Activated CD8-positive, alpha-beta memory T cell treated with anti-CD3 and anti-CD28 coated beads for 24 hours (primary cell): ENCODE measurements around the gene AGPAT4.

Experiments
- DNase-seq: peaks from one replicate; pipeline ENCODE4 v3.0.0-alpha.2; 2020

AGPAT4 gene

DNA sequence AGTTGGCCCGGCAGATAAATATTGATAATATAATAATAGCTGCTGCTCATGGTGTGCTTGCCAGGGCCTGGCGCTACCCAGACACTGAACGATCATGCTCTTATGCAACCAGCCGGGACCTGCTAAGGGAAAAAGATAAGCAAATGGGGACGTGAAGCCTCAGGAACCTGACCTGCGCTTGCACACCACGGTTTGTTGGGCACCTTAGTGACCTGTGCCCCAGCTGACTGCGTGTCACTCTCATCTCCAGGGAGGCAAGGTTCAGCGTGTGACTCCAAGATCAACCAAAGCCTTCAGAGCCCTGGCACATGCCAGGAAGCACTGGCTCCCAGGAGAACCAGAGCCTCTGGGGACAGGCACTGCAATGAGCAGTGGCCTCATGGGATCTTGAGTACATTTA is 111.1 kb downstream of the AGPAT4 start:
- DNase-seq, result no peak

- DNase-seq, result no peak
These were observed 111.8 kb downstream of the AGPAT4 start for GRCh38 chr6:161161889-161162624.

GRCh38 chr6:161161121-161161520 is 112.7 kb downstream of the AGPAT4 start:
- DNase-seq, result no peak

- DNase-seq, result no peak
These were observed 119.0 kb downstream of the AGPAT4 start for GRCh38 chr6:161154796-161155335.

DNA sequence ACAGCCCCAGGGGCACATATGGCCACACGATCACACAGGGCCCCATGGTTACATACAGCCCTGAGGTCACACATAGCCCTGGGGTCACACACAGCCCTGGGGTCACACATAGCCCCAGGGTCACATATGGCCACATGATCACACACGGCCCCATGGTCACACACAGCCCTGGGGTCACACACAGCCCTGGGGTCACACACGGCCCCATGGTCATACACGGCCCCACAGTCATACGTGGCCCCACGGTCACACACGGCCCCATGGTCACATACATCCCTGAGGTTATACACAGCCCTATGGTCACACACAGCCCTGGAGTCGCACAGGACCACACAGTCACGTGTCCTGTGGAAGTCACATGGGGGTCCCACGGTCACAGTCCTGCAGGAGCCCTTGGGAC is 120.1 kb downstream of the AGPAT4 start:
- DNase-seq, result no peak

DNA sequence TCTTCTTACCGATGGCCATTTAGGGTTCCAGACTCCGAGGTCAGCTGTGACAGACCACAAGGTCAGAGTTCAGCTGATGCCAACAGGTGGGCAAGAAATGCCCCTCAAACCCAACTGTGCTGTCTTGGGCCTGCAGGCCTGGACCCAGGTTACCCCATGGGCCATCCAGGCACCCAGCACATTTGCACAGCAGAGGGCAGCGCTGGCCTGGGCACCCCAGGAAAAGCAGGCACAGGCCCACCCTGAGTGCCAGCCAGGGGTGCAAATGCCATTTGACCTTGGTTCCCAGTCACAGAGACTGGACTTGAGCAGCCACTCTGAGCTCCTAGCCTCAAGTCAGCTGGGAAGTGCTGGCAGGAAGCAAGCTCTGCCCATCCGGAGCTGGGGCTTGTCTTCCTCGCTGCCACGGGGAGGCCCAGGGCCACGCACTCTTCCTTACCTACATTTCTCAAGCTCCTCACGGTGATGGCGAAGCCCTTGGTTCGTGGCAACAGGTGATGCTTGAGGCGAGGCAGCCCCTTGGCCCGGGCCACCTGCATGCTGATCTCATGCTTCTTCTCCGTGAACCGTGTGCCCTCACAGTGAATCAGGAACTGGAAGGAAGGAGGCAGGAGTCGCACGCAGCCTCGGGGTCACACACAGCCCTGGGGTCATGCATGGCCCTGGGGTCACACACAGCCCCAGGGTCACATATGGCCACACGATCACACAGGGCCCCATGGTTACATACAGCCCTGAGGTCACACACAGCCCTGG is 120.8 kb downstream of the AGPAT4 start:
- DNase-seq, result no peak

DNA sequence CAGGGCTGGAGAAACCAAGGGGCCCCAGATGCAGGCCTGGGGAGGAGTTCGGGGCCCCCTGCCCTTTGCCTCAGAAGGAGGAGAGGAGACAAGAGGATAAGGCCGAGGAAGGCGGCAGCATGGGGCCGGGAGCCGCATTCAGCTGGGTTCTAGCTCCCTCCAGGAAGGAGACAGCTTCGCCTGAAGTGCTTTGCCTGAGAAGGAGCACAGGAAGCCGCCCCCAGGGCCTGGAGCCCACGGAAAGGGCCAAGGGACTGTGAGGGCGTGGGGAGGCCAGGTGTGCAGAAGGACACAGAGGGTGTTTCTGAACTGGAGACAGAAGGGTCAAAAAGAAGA is 121.4 kb downstream of the AGPAT4 start:
- DNase-seq, result no peak

- no peak for DNase-seq
These were observed 122.0 kb downstream of the AGPAT4 start for GRCh38 chr6:161151660-161152526.

DNA sequence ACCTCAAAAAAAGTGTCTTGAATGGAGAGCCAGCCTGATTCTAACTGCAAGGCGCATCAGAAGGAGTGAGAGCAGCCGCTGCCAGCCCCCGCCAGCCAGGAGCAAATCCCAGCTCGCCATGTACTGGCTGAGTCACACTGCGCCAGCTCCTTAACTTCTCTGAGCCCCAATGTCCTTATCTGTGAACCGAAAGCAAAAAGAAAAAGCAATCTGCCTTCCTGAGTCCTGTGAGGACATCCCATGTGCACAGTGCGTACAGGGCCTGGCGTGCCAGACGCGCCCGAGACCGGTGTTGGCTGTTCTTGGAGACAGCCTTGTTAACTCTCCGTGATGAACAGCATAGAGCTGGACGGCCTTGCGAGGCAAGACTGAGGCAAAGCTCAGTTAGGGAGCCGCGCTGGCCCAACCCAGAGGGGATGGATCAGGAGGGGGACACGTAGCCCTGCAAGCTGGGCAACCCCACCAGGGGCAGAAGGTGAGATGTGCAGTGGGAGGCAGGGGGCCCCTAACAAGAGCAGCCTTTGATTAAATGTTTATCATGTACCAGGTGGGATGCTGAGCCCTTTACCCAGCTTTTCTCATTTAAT is 122.7 kb downstream of the AGPAT4 start:
- DNase-seq, result no peak

DNA sequence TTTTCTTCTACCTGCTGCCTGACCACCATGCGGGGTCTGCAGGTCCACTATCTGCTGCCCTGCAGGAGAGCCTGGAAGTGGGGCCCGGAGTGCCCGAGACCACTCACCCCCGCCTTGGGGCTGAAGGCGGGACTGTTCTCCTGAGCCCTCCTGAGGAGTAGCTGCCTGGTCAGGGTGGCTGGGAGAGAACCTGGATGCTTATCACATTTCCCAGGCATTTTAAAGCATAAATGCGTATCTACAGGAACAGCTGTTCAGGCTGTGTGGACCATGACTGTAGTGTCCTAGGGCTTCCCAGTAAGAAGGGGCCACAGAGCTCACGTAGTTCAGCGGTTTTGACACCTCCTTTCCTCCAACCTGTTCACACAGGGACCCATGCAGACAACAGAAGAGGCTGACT is 123.3 kb downstream of the AGPAT4 start:
- DNase-seq, result no peak

DNA sequence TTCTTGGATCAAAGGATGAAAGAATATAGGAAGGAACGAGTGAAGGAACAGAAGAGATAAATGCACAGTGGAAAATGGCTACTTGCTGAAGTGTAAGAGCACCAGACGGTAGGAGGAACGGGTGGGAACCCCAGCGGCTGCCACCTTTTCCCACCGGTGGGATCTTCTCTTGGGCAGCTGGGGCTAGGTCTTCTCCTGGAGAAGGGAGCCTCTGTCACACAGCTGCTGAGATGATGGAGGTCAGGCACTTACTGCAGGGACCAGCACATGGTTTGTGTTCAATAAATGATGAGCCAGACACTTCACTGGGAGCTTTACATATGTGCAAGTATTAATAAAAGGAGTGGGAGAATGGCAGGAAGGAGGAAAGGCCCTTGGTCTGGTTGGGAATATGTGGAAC is 123.7 kb downstream of the AGPAT4 start:
- no peak for DNase-seq

DNA sequence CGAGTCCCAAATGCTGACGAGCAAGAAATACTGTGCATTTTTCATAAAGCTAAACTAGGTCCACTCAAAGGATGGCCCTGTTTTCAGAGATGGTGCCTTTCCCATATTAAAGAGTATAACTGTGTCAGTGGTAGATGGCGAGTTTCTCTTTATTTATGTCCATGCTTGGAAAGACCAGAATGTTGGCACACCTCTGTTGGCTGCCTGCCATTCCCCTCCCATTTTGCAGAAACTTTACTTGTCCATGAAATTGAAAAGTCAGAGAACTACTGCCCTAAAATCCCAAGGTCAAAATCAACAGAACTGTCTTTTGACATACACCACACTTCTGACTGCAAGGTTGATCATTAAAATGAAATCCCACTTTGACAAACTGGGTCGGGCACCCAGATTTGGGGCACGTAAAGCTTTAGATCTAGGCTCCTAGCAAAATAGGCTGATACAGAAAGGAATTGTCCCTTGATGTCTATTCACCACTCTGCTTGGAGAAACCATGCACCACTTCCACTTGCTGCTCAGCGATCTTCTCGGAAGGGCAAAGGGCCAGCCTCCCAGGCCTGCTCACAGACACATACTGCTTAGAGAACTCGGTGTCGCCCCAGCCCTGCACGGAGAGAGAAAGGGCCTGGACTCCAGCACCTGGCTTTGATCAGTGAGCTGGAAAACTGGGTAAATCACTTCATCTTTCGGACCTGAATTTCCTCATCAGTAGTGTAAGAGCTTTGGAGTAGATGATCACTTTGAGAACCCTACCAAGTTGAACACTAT is 130.0 kb downstream of the AGPAT4 start:
- DNase-seq, result peak; percentile 37

- peak; percentile 24 for DNase-seq
These were observed 130.9 kb downstream of the AGPAT4 start for GRCh38 chr6:161142957-161143296.

- DNase-seq, result no peak
These were observed 132.7 kb downstream of the AGPAT4 start for GRCh38 chr6:161141173-161141572.

DNA sequence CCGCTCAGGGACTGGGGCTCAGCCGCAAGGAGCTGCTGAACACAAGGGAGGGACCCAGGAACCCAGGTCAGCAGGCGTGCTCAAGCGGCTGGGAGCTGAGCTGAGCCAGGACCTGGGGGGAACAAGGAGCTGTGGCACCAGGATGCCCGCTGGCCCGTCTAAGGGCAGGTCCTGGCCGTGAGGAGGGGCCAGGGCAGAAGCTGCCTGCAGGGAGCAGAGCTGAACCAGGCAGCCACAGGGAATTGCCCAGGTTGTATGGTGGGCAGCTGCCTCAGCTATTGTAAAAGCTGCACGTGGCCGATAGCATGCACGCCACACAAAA is 133.3 kb downstream of the AGPAT4 start:
- no peak for DNase-seq

GRCh38 chr6:161139766-161140553 is 133.9 kb downstream of the AGPAT4 start:
- DNase-seq, result peak; percentile 50

DNA sequence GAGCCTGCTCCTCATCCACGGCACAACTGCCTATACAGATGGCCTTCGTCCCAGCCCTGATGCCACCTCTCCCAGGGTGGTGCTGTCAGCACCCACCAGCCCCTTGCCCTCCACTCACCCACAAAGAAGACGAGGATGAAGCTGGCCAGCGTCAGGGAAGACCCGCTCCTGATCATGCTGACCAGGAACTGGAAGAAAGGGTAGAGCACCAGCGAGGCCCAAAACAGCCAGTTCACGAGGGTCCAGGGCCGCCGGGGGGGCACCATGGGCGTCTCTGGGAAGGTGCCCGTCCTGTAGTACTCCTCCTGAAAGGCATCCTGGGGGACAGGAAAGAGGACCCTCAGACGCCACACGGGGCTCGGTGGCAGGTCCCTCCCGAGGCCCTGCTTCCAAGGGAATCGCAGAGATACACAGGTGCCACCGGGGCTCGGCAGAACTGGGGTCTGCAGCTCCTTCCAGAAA is 134.5 kb downstream of the AGPAT4 start:
- no peak for DNase-seq

DNA sequence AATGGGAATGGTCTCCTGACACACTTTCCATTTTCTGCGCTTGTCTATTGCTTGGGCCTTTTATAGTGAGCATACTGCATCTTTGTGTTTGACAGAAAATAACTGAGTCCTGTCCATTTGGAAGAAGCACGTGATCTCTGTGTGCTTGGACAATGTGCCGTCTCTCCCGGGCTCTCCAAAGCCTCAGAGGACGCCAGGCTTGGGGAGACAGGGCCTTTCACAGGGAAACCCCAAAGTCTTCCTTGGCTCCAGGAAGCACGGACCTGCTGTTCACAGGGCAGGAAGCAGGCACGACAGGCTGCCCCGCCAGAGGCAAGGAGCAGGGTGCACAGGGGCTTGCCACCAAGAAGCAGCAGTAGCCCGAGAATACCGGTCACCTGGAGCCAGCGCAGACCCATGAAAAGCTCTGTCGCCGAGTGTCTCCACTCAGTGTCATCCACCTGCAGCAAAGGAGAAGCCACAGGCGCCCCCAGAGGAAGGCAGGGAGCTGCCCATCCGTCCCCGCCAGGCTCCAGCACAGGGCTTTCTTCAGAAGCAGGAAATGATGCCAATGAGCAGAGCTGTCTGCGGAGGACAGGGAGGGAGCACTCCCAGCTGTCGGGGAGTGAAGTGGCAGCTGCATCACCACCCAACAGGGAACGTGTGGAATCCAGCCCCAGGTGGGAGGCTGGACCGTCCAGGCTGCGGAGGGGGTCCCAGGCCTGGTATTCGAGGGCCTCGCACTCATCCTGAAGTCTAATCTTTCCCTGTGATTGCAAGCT is 135.1 kb downstream of the AGPAT4 start:
- DNase-seq, result peak; percentile 47

DNA sequence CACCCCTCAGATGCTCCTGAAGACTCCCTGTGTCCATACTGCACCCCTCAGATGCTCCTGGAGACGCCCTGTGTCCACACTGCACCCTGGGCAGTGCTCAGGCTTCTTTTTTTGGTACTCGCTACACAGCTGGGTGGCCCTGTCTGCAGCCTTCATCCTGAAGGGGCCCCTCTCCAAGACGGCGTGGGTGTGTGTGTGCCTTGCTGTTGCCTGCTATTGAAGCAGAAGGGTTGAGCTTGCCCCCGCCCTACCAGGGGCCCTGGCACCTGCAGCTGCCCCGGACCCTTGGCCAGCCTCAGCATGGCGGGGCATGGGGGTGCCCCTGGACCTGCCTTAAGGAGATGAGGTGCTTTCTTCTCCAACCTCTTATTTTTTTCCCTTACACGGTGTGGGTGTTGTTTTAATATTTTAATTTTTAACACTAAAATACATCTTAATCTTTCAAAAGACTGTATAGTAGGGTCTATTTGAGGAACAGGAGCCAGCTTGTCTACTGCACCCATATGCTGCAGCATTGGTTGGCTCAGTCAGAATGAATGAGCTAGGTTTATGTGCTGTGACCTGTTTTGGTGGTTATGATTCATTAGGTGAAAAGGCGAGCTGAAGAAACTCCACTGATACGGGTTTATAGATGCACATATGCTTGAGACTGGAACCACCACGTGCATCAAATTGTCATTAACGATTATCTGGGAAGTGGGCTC is 135.9 kb downstream of the AGPAT4 start:
- peak; percentile 40 for DNase-seq

DNA sequence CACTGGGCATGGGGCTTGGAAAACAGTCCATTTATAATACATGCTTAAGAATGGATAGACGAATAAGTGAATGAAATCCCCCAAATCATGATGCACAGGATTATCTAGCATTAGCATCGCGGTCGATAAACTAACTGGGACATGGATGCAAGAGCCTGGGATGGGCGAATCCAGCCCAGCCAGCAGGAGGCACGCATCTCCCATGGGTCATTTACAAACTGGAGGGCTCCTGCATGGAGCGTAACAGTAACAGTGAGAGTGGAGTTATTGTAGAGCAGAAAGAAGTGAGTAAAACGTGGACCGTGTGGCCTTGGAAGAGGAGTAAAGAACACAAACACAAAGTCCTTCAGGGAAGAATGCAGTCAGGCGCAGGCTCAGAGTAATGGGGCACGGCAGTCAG is 136.5 kb downstream of the AGPAT4 start:
- DNase-seq, result peak; percentile 30
